NCI-H345 (cell line): ENCODE data around the gene PCDH1.
A peak's percentile ranks its signal among the peaks of the same experiment; 100 is the strongest.
"Not testable (repeated sequence)": the region's sequence is repeated elsewhere in the genome, so short reads cannot be mapped to it uniquely, and the experiment has no call there.

Experiments
- DNase-seq: peaks from one replicate; lab custom pipeline; 2025; lab: John Stamatoyannopoulos, UW

Gene PCDH1

GRCh38 chr5:141898448-141899049 lies 20.3 kb upstream of the PCDH1 start:
- no peak for DNase-seq

GRCh38 chr5:141897425-141897824 lies 19.2 kb upstream of the PCDH1 start:
- no peak for DNase-seq

- not testable (repeated sequence) for DNase-seq
Observed at GRCh38 chr5:141890429-141890828, 12.2 kb upstream of the PCDH1 start.

- DNase-seq, result no peak
Observed at GRCh38 chr5:141889282-141889871, 11.2 kb upstream of the PCDH1 start.

- DNase-seq, result no peak
Observed at GRCh38 chr5:141883892-141884318, 5.7 kb upstream of the PCDH1 start.

- DNase-seq, result no peak
Observed at GRCh38 chr5:141883184-141883891, 5.1 kb upstream of the PCDH1 start.

- DNase-seq, result no peak
Observed at GRCh38 chr5:141882594-141883183, 4.5 kb upstream of the PCDH1 start.

- DNase-seq, result no peak
Observed at GRCh38 chr5:141881886-141882285, 3.7 kb upstream of the PCDH1 start.

GRCh38 chr5:141880961-141881801 lies 3.0 kb upstream of the PCDH1 start:
- DNase-seq, result no peak

GRCh38 chr5:141879941-141880738 lies 1.9 kb upstream of the PCDH1 start:
- no peak for DNase-seq

- DNase-seq, result no peak
Observed at GRCh38 chr5:141879426-141879759, 1.2 kb upstream of the PCDH1 start.

- peak; percentile 95 for DNase-seq
Observed at GRCh38 chr5:141878711-141879425, 658 bp upstream of the PCDH1 start.

GRCh38 chr5:141877356-141878185 lies 639 bp downstream of the PCDH1 start:
- DNase-seq, result peak; percentile 39

- peak; percentile 30 for DNase-seq
Observed at GRCh38 chr5:141876628-141877355, 1.4 kb downstream of the PCDH1 start.

- no peak for DNase-seq
Observed at GRCh38 chr5:141875795-141876627, 2.2 kb downstream of the PCDH1 start.

GRCh38 chr5:141875022-141875740 lies 3.0 kb downstream of the PCDH1 start:
- no peak for DNase-seq

- no peak for DNase-seq
Observed at GRCh38 chr5:141874262-141874964, 3.8 kb downstream of the PCDH1 start.
